ENCODE results near the gene NSUN6. TPM values are rescaled to one million over a fixed set of nuclear protein-coding genes. Genes with fewer than 3 reads are reported as not detected.

The NSUN6 gene
- total RNA-seq, 1 donor from 2014 or later: 7.3 TPM

- DNase-seq: no peak
These were observed 93.4 kb downstream of the NSUN6 start for GRCh38 chr10:18557960-18558359.

DNA sequence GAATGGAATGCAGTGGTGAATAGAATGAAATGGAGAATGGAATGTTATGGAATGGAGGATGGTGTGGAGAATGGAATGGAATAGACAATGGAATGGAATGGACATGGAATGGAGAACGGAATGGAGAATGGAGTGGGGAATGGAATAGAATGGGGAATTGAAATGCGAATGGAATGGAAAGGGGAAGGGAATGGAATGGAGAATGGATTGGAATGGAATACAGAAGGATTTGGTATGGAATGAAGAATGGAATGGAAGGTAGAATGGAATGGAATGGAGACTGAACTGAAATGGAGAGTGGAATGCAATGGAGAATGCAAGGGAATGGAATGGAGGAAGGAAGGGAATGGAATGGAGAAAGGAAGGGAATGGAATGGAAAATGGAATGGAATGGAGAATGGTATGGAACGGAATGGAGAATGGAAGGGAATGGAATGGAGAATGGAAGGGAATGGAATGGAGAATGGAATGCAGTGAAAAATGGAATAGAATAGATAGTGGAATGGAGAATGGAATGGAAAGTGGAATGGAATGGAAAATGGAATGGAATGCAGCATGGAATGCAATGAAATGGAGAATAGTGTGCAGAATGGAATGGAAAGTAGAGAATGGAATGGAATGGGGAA, 94.8 kb downstream of the NSUN6 start:
- no peak for DNase-seq

- DNase-seq: no peak
These were observed 96.9 kb downstream of the NSUN6 start for GRCh38 chr10:18554479-18554878.

- DNase-seq: no peak
These were observed 99.9 kb downstream of the NSUN6 start for GRCh38 chr10:18551473-18551872.

- no peak for DNase-seq
These were observed 102.3 kb downstream of the NSUN6 start for GRCh38 chr10:18549105-18549504.

DNA sequence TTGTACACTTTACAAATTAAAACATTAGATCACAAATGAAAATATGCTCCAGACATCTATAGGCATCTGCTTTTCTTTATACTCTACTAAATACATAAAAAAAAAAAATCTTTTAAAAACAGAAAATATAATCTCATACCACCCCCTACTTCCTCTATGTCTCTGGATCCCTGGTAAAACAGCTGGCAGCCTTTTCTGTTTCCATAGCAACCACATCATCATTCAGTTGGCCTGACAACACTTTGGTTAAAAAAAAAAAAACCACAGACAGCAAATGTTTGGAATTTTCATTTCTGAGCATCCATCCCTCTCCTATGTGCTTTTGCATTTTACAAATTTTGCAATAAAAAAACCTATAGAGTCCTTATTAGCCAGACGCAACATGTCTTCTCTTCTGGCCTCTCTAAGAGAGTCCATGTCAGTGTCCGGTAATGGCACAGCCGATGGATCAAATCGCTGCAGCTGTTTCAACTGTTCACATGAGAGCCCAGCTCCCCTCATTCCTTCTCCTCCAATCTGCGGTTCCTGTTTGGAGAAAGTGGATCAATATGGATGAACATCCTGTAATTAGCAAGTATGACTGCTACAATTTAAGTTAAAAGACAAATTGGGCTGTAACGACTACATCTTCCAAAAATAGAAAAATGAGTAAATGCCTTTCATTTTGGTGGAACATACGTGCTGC, 105.6 kb downstream of the NSUN6 start:
- no peak for DNase-seq

DNA sequence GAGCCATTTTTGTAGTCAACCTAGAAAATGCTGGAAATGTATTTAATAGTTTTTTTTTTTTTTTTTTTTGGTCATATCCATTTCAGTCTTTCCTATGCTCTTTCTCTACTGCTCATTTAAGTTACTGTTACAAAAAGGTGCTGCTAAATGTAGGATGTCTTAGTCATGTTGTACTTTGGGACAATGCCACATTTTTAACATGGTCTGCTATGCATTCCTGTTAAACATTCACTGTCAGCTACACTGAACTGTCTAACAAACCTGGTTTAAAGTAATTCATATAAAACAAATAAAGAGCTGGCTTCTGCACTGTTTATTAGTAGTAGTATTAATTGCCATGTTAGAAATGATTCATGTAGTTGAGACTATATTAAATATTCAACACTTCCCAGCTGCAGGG, 108.6 kb downstream of the NSUN6 start:
- DNase-seq: no peak

- DNase-seq: no peak
These were observed 111.2 kb downstream of the NSUN6 start for GRCh38 chr10:18540195-18540594.

DNA sequence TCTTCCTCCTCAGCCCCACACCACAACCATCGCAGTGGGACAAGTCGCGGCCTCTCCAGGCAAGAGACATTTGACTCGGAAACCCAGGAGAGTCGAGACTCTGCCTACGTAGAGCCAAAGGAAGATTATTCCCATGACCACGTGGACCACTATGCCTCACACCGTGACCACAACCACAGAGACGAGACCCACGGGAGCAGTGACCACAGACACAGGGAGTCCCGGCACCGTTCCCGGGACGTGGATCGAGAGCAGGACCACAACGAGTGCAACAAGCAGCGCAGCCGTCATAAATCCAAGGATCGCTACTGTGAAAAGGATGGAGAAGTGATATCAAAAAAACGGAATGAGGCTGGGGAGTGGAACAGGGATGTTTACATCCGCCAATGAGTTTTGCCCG, 112.1 kb downstream of the NSUN6 start:
- DNase-seq: no peak

DNA sequence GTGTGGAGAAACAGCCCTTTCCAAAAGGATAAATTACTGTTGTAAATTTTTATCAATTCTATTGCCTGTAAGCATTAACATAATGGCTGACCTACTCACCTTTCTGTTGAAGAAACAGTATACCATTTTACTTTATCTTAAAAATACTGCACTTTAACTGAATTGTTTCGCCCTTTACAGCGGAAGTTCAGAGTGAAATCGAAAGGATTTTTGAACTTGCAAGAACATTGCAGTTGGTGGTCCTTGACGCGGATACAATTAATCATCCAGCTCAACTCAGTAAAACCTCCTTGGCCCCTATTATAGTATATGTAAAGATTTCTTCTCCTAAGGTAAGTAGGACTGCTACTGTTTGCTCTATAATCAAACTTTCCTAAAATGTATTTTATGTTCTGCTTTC, 117.5 kb downstream of the NSUN6 start:
- DNase-seq: no peak

DNA sequence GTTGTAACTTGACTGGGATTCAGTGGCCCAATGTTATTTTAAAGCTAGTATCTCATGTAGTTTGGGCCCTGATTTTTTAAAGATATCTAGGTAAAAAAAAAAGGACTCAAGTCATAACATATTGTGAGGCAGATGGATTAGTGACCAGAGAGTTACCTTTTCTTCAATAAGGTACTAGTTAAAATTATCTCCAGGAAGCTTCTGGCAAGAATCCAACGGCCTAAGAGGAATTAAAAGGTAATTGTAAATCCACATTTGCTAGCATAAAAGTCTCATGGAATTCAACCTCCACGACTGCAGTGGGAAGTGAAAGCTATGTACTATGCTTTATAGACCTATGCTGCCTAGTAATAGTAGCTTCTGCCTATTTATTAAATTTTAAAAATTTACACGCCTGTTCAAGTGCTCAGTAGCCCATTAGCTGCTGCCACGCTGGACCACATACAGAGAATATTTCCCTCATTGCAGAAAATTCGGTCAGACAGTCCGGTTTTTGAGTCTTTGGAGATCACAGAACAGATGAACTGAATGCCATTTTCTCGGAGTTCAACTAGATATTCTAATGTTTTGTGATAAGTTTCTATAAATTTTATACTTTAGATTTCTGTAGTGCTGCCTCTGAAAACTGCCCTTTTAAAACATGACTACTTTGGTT, 118.4 kb downstream of the NSUN6 start:
- no peak for DNase-seq

GRCh38 chr10:18528292-18528691, 123.1 kb downstream of the NSUN6 start:
- no peak for DNase-seq

DNA sequence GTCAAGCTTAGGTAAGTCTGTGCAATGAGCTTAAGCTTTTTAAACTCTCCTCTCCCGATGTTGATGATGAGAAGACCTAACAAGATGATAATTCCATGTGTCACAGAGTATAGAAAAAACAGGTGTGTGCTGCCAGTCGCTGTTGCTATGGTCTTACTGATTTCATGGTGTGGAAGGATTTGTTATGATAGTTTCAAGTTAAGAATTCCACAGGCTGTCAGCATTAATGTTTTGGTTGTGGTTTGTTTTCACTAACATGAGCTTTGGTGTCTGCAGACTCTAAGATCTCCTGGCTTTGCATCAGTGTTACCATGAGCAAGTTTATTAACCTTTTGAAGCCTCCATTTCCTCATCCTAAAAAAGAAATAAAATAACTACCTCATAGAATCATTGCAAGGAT, 123.7 kb downstream of the NSUN6 start:
- no peak for DNase-seq

DNA sequence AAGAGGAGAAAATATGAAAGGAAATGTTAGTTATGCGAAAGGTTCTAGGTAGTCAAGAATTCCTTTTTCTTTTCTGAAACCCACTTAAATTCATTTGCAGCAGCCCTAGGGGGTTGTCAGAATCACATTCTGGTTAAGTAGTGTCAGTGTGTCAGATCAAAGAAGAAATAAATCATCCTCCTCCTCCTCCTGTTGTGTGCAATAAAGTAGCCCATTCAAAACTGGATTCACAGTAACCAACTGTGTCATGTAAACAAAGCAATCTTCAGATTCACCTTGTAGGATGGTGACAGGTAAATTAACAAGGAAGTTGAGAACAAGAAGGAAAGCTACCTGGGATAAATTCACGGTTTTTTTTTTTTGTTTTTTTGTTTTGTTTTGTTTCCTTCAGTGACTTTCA, 127.5 kb downstream of the NSUN6 start:
- DNase-seq: no peak

GRCh38 chr10:18523025-18523424, 128.4 kb downstream of the NSUN6 start:
- no peak for DNase-seq

GRCh38 chr10:18516851-18517250, 134.5 kb downstream of the NSUN6 start:
- no peak for DNase-seq

DNA sequence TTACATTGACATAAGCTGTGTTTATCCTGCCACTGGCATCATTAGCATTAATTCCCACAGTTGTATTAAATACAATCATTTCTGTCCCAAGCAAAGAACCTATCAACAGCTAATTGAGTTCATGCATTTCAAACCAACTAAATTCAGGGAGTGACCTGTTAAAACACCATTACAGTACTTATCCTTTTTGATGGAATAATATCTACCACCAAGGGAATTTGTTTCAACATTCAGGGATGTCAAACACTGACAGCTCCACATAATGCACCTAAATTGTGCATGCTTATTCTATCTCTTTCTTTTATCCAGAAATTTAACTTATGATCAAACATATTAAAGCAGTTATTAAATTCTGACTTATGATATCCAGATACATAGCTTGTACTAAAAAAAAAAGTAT, 136.8 kb downstream of the NSUN6 start:
- DNase-seq: no peak

DNA sequence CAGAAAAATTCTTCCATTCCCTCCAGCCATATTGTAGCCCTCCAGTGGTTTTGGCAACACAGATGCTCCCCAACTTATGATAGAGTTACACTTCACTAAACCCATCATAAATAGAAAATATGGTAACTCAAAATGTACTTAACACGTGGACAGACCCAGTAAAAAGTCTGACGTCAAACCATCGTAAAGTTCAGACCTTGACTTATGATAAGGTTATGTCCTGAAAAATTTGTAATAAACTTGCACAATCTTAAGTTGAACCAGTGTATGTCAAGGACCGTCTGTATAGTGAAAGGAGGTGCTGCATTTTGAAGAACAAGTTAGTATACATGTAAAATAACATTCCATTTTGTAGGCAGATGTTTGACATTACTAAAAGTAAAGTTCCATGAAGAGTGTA, 142.8 kb downstream of the NSUN6 start:
- no peak for DNase-seq

- no peak for DNase-seq
These were observed 145.8 kb downstream of the NSUN6 start for GRCh38 chr10:18505456-18506118.

DNA sequence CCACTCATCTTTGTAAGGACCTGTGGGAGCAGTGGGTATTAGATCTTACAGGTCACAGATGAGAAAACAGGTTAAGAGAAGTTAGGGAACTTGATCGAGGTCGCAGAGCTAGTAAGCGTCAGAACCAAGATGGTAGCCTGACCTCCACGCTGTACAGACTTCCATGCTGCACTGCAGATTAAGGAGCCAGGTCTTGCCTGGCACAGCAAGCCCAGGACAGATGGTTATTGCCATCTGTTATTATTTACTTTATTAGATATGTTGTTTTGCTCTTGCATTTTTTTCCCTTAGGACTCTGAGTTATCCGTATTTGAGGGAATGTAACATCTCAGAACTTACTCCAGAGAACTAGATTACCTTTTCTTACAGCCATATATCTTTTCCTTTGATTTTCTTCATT, 147.2 kb downstream of the NSUN6 start:
- no peak for DNase-seq

GRCh38 chr10:18501629-18502028, 149.8 kb downstream of the NSUN6 start:
- no peak for DNase-seq

- DNase-seq: no peak
These were observed 150.2 kb downstream of the NSUN6 start for GRCh38 chr10:18501198-18501597.

- no peak for DNase-seq
These were observed 150.8 kb downstream of the NSUN6 start for GRCh38 chr10:18500576-18500975.

GRCh38 chr10:18498998-18499397, 152.4 kb downstream of the NSUN6 start:
- no peak for DNase-seq

Data from dermis blood vessel endothelial cell (primary cell).